ENCODE results near the gene CPEB1. TPM values are rescaled to one million over a fixed set of nuclear protein-coding genes. Genes with fewer than 3 reads are reported as not detected.

The CPEB1 gene
- total and polyA plus RNA-seq, 2 experiments from 2014 or later: 4.1 to 9.4 TPM

DNA sequence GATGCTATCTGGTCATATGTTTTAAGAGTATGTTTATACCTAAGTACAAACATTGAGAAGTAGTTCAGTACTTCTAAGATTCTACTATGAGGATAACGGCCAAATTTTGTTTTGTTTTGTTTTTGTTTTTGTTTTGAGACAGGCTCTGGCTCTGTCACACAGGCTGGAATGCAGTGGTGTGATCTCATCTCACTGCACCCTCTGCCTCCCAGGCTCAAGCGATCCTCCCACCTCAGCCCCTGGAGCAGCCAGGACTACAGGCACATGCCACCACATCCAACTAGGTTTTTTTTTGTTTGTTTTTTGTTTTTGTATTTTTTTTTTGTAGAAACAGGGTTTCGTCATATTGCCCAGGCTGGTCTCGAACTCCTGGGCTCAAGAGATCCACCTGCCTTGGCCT is 59.4 kb downstream of the CPEB1 start (continued):
- TF ChIP-seq EZH2phosphoT487 (IDR thresholded peaks at IDR 0.05; ENCODE audit: unreplicated experiment): no peak
- TF ChIP-seq, protein P1, sequence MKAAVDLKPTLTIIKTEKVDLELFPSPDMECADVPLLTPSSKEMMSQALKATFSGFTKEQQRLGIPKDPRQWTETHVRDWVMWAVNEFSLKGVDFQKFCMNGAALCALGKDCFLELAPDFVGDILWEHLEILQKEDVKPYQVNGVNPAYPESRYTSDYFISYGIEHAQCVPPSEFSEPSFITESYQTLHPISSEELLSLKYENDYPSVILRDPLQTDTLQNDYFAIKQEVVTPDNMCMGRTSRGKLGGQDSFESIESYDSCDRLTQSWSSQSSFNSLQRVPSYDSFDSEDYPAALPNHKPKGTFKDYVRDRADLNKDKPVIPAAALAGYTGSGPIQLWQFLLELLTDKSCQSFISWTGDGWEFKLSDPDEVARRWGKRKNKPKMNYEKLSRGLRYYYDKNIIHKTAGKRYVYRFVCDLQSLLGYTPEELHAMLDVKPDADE (IDR thresholded peaks at IDR 0.05): no peak
- TF ChIP-seq ZNF114 (CRISPR knock-in tag; IDR thresholded peaks at IDR 0.05): no peak
- TF ChIP-seq JUNB (IDR thresholded peaks at IDR 0.05; ENCODE audit: unreplicated experiment): no peak
- TF ChIP-seq STAT1 (IDR thresholded peaks at IDR 0.05; ENCODE audit: unreplicated experiment): no peak
- TF ChIP-seq, protein P2, sequence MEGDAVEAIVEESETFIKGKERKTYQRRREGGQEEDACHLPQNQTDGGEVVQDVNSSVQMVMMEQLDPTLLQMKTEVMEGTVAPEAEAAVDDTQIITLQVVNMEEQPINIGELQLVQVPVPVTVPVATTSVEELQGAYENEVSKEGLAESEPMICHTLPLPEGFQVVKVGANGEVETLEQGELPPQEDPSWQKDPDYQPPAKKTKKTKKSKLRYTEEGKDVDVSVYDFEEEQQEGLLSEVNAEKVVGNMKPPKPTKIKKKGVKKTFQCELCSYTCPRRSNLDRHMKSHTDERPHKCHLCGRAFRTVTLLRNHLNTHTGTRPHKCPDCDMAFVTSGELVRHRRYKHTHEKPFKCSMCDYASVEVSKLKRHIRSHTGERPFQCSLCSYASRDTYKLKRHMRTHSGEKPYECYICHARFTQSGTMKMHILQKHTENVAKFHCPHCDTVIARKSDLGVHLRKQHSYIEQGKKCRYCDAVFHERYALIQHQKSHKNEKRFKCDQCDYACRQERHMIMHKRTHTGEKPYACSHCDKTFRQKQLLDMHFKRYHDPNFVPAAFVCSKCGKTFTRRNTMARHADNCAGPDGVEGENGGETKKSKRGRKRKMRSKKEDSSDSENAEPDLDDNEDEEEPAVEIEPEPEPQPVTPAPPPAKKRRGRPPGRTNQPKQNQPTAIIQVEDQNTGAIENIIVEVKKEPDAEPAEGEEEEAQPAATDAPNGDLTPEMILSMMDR (conservative IDR thresholded peaks at IDR 0.05; ENCODE audit: low read depth in 2 of 2): no peak
- TF ChIP-seq, protein P3, sequence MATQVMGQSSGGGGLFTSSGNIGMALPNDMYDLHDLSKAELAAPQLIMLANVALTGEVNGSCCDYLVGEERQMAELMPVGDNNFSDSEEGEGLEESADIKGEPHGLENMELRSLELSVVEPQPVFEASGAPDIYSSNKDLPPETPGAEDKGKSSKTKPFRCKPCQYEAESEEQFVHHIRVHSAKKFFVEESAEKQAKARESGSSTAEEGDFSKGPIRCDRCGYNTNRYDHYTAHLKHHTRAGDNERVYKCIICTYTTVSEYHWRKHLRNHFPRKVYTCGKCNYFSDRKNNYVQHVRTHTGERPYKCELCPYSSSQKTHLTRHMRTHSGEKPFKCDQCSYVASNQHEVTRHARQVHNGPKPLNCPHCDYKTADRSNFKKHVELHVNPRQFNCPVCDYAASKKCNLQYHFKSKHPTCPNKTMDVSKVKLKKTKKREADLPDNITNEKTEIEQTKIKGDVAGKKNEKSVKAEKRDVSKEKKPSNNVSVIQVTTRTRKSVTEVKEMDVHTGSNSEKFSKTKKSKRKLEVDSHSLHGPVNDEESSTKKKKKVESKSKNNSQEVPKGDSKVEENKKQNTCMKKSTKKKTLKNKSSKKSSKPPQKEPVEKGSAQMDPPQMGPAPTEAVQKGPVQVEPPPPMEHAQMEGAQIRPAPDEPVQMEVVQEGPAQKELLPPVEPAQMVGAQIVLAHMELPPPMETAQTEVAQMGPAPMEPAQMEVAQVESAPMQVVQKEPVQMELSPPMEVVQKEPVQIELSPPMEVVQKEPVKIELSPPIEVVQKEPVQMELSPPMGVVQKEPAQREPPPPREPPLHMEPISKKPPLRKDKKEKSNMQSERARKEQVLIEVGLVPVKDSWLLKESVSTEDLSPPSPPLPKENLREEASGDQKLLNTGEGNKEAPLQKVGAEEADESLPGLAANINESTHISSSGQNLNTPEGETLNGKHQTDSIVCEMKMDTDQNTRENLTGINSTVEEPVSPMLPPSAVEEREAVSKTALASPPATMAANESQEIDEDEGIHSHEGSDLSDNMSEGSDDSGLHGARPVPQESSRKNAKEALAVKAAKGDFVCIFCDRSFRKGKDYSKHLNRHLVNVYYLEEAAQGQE (IDR thresholded peaks at IDR 0.05; ENCODE audit: unreplicated experiment): no peak
- TF ChIP-seq CREB1 (CRISPR knock-in tag; IDR thresholded peaks at IDR 0.05; ENCODE audit: low read depth): no peak
- no peak for TF ChIP-seq EZH2 (IDR thresholded peaks at IDR 0.05; ENCODE audit: low read depth, unreplicated experiment)

DNA sequence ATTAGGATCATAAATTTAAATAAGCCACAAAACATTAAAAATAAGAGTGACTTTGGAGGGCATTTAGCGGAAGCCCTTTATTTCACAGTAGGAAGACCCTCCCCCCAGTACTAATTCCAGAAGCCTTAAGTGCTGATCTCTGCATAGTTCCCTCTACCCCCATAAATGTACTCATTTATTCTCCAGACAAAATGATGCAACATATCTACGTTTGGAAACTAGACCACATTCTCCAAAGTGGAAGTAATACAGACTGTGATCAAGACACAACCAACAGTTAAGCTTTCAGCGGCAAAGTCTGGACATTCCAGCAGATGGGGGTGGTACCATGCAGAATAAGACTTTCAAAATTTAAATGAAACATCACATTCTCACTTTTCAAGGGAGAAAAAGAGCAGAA is 62.1 kb downstream of the CPEB1 start:
- no peaks in the 10 kb centered on the region for H3K27me3 Mint-ChIP-seq (ENCODE audit: insufficient read depth, low read depth, poor library complexity)

More for the DNA sequence above, 62.1 kb downstream of the CPEB1 start:
- Histone ChIP-seq H3K4me3 (no peak overlapping the region), H3K27me3 (ENCODE audit: insufficient read depth) (no peaks in the 10 kb centered on the region), H3F3A (replicated peaks; ENCODE audit: low read depth) (no peaks in the 10 kb centered on the region), H3K4me2 (peak overlapping the region; percentile 50), H3K27ac (ENCODE audit: low read depth) (no peak overlapping the region), H3K36me3 (ENCODE audit: insufficient read depth) (no peaks in the 10 kb centered on the region), H2AFZ (no peak overlapping the region), H4K20me1 (replicated peaks; ENCODE audit: insufficient read depth) (no peaks in the 10 kb centered on the region), H3K9me2 (ENCODE audit: insufficient read depth) (no peaks in the 10 kb centered on the region), H3K79me2 (replicated peaks; ENCODE audit: insufficient read depth) (no peaks in the 10 kb centered on the region), H3K4me1 (ENCODE audit: insufficient read depth) (peaks cover 27% of the 10 kb centered on the region)
- Mint-ChIP-seq H3K4me1 (peaks cover 29% of the 10 kb centered on the region), H3K9me3 (no peaks in the 10 kb centered on the region), H3K4me3 (no peak overlapping the region), H3K36me3 (ENCODE audit: low read depth) (no peaks in the 10 kb centered on the region), H3K27ac (peak overlapping the region; percentile 30; the same call in 1 of the 2 replicates)
- ATAC-seq: peak; percentile 53
- TF ChIP-seq JUNB (IDR thresholded peaks at IDR 0.05; ENCODE audit: unreplicated experiment): no peak
- TF ChIP-seq, protein P2 (conservative IDR thresholded peaks at IDR 0.05; ENCODE audit: low read depth in 2 of 2): peak; percentile 41 to 48; a peak in 3 of 4 replicates
- DNase-seq (ENCODE audit: low spot score): peak; percentile 44
